ENCODE results near the gene URI1.
"Not testable (repeated sequence)": the region's sequence is repeated elsewhere in the genome, so short reads cannot be mapped to it uniquely, and the experiment has no call there.

Gene URI1

DNA sequence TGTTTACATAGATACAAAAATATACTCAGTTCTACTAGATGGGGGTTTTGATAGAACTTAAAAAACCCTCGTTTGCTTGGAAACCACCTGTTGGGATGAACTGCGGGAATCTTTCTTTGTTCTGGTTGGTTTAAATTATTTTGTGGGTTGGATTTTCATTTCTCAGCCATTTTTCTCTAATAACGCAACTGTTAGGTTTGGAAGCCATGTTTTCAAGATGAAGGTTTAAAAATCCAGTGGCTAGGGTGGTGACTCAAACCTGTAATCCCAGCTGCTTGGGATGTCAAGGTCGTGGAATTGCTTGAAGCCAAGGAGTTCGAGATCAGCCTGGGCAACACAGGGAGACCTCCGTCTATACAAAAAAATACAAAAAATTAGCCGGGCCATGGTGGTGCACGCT, 1.6 kb downstream of the URI1 start:
- DNase-seq, result no peak

- DNase-seq, result no peak
These were observed 2.5 kb downstream of the URI1 start for GRCh38 chr19:29944390-29945012.

- no peak for DNase-seq
These were observed 3.0 kb downstream of the URI1 start for GRCh38 chr19:29945017-29945416.

DNA sequence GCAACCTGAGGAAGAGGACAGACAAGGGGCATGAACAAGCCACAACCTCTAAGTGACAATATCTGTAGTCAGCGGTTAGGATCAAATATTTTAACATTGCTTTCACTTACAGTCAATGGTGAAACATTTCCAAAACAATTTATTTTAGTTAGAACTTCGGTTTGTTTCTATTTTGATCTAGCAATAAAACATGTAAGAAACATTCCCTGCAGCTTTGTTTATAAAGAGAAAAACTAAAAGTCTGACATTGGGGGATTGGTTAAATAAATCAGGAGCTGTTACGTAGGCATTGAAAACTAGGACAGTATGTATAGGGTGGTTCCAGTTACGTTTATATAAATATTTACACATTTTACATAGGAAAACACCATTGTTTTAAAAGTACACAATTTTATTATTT, 3.4 kb downstream of the URI1 start:
- no peak for DNase-seq

GRCh38 chr19:29946645-29947044, 4.6 kb downstream of the URI1 start:
- DNase-seq, result no peak

- DNase-seq, result no peak
These were observed 5.8 kb downstream of the URI1 start for GRCh38 chr19:29947871-29948270.

GRCh38 chr19:29948759-29949470, 6.9 kb downstream of the URI1 start:
- not testable (repeated sequence) for DNase-seq

DNA sequence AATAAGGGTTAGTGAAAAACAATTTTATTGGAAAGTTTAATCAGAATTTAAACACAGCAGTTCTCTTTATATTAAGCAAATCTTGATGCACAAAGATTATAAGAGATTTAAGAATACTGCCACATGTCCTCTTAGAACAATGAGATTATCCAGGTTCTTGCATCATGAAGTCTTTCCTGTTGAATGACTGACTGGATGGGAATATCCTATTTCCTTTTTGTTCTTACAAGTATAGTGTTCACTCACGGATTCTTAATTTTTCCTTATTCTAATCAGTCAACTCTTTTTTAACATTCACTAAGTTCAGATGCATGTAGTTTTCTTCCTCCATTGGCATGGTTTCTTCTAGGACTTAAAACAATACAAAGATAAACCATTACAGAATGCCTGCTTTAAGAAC, 10.1 kb downstream of the URI1 start:
- DNase-seq, result no peak

- DNase-seq, result no peak
These were observed 10.6 kb downstream of the URI1 start for GRCh38 chr19:29952646-29953045.

GRCh38 chr19:29953352-29954247, 11.6 kb downstream of the URI1 start:
- no peak for DNase-seq

- no peak for DNase-seq
These were observed 14.8 kb downstream of the URI1 start for GRCh38 chr19:29956855-29957254.

GRCh38 chr19:29961311-29961710, 19.3 kb downstream of the URI1 start:
- DNase-seq, result no peak

DNA sequence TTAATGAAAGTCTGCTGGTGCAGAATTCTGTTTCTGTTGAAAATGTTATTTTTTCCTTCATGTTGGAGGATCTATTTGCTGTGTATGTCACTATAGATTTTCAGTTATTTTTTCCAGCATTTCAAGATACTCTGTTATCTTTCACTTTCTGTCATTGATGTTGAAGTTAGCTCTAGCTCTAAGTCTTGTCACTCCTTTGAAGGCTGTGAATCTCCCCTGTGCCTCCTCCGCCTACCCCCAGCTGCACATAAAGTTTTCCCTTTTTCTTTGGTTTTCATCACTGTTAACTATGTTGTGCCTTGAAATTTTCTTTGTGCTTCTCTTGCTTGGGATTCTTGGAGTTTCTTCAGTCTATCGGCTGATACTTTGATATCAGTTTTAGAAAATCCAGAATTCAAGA, 20.8 kb downstream of the URI1 start:
- DNase-seq, result no peak

GRCh38 chr19:29963576-29963975, 21.5 kb downstream of the URI1 start:
- no peak for DNase-seq

GRCh38 chr19:29964171-29964570, 22.1 kb downstream of the URI1 start:
- no peak for DNase-seq

- no peak for DNase-seq
These were observed 23.5 kb downstream of the URI1 start for GRCh38 chr19:29965492-29965891.

DNA sequence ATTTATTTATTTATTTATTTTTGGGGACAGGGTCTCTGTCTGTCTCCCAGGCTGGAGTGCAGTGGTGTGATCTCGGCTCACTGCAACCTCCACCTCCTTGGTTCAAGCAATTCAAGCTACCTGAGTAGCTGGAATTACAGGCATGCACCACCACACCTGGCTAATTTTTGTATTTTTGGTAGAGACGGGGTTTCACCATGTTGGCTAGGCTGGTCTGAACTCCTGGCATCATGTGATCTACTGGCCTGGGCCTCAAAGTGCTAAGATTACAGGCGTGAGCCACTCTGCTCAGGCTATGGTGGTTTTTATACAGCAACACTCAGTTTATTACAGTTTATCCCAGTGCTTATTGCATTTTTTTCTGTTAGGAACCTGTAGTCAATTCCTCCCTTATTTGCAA, 24.1 kb downstream of the URI1 start:
- not testable (repeated sequence) for DNase-seq

- no peak for DNase-seq
These were observed 24.7 kb downstream of the URI1 start for GRCh38 chr19:29966588-29967249.

GRCh38 chr19:29967623-29968022, 25.6 kb downstream of the URI1 start:
- DNase-seq, result no peak

GRCh38 chr19:29969891-29970290, 27.9 kb downstream of the URI1 start:
- no peak for DNase-seq

- no peak for DNase-seq
These were observed 29.0 kb downstream of the URI1 start for GRCh38 chr19:29971002-29971401.

GRCh38 chr19:29971648-29972047, 29.6 kb downstream of the URI1 start:
- DNase-seq, result no peak

DNA sequence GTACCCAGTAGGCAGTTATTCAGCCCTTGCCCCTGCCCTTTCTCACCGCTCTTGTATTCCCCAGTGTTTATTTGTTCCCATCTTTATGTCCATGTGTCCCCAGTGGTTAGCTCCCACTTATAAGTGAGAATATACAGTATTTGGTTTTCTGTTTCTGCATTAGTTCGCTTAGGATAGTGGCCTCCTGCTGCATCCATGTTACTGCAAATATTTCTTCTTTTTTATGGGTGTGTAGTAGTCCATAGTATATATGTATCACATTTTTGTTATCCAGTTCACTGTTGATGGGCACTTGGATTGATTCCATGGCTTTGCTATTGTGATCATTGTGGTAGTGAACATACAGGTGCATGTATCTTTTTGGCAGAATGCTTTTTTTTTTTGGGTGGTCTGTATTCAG, 32.7 kb downstream of the URI1 start:
- DNase-seq, result no peak

All from COR-L47 (cell line).